ENCODE results near the gene FTH1.

- TF ChIP-seq CTCF (IDR thresholded peaks at IDR 0.05; ENCODE audit: low read length) (no peak), EZH2 (IDR thresholded peaks at IDR 0.05; ENCODE audit: borderline replicate concordance, low read length) (no peak)
Observed at GRCh38 chr11:61916737-61917333, 50.6 kb downstream of the FTH1 start.
